Loucy (cell line): ENCODE measurements around the gene TRAPPC3L.
A peak's percentile ranks its signal among the peaks of the same experiment; 100 is the strongest.

ENCODE experiments used
- H2AFZ ChIP-seq: fragments of 200-600 bp; sonication (generic); 2 replicates; pipeline ENCODE4 v1.6.0; 2016; ENCODE audit warnings: antibody characterized with exemption, mild to moderate bottlenecking, low read length, moderate library complexity
- H3F3A ChIP-seq: fragments of 200-600 bp; 2 replicates; pipeline ENCODE4 v1.6.0; 2016; ENCODE audit warnings: antibody characterized with exemption, low read depth, mild to moderate bottlenecking
- H3K27me3 ChIP-seq: fragments of 200-600 bp; sonication (generic); 2 replicates; pipeline ENCODE4 v1.6.1; 2014; ENCODE audit warnings: low read length, mild to moderate bottlenecking; ENCODE audit not compliant: insufficient read depth, poor library complexity, severe bottlenecking
- H3K36me3 ChIP-seq: fragments of 200-600 bp; sonication (generic); 2 replicates; pipeline ENCODE4 v1.6.1; 2016; ENCODE audit warnings: low read length; ENCODE audit not compliant: insufficient read depth
- H3K4me1 ChIP-seq: fragments of 200-600 bp; sonication (generic); 2 replicates; pipeline ENCODE4 v1.5.1; 2014; ENCODE audit warnings: low read length, mild to moderate bottlenecking; ENCODE audit not compliant: insufficient read depth, poor library complexity, severe bottlenecking
- H3K4me2 ChIP-seq: fragments of 200-600 bp; sonication (generic); 2 replicates; pipeline ENCODE4 v1.6.0; 2014; ENCODE audit warnings: antibody characterized with exemption, low read length, low read depth, mild to moderate bottlenecking; ENCODE audit not compliant: poor library complexity, severe bottlenecking
- H3K4me3 ChIP-seq: fragments of 200-600 bp; sonication (generic); 2 replicates; pipeline ENCODE4 v1.5.1; 2014; ENCODE audit warnings: low read length, mild to moderate bottlenecking, mixed read lengths; ENCODE audit not compliant: poor library complexity, severe bottlenecking
- H3K79me2 ChIP-seq: fragments of 200-600 bp; sonication (generic); 2 replicates; pipeline ENCODE4 v1.6.1; 2014; ENCODE audit warnings: low read length; ENCODE audit not compliant: insufficient read depth
- H3K9ac ChIP-seq: fragments of 200-600 bp; sonication (generic); 2 replicates; pipeline ENCODE4 v1.6.0; 2014; ENCODE audit warnings: mild to moderate bottlenecking, low read depth, low read length, moderate library complexity; ENCODE audit not compliant: poor library complexity, severe bottlenecking
- H3K9me2 ChIP-seq: fragments of 200-600 bp; sonication (generic); replicated peaks from 2 replicates; pipeline ENCODE4 v1.6.1; 2016; ENCODE audit warnings: low read depth, low read length, mixed read lengths
- H3K9me3 ChIP-seq: fragments of 200-600 bp; sonication (generic); 2 replicates; pipeline ENCODE4 v1.6.1; 2014; ENCODE audit warnings: mild to moderate bottlenecking, antibody characterized with exemption, low read length, low read depth; ENCODE audit not compliant: insufficient read depth
- H4K20me1 ChIP-seq: fragments of 200-600 bp; sonication (generic); 2 replicates; pipeline ENCODE4 v1.6.0; 2014; ENCODE audit warnings: antibody characterized with exemption, low read length, mild to moderate bottlenecking; ENCODE audit not compliant: insufficient read depth, poor library complexity, severe bottlenecking
- CTCF ChIP-seq: fragments of 200-600 bp; sonication (generic); conservative IDR thresholded peaks from 2 replicates; pipeline ENCODE4 v1.5.1; 2014; ENCODE audit warnings: mild to moderate bottlenecking, antibody characterized with exemption, low read length
- EZH2phosphoT487 ChIP-seq: fragments of 200-600 bp; IDR thresholded peaks from 2 replicates; pipeline ENCODE4 v1.6.1; 2018; ENCODE audit warnings: antibody characterized with exemption, mild to moderate bottlenecking, moderate library complexity, borderline replicate concordance

Gene TRAPPC3L

GRCh38 chr6:116530436-116530835, 15.0 kb downstream of the TRAPPC3L start:
- no peaks in the 10 kb centered on the region for H3K36me3 ChIP-seq
- TF ChIP-seq CTCF (no peak), EZH2phosphoT487 (no peak)
- no peaks in the 10 kb centered on the region for H3K9me2 ChIP-seq
- H4K20me1 ChIP-seq: no peaks in the 10 kb centered on the region
- peak overlapping the region; percentile 50; the same call in 1 of the 2 replicates for H2AFZ ChIP-seq
- H3K9ac ChIP-seq: no peak overlapping the region
- no peaks in the 10 kb centered on the region for H3K79me2 ChIP-seq
- no peak overlapping the region for H3K4me2 ChIP-seq
- no peaks in the 10 kb centered on the region for H3F3A ChIP-seq
- no peaks in the 10 kb centered on the region for H3K9me3 ChIP-seq
- peaks cover 4% of the 10 kb centered on the region for H3K4me1 ChIP-seq
- no peaks in the 10 kb centered on the region for H3K27me3 ChIP-seq
- no peak overlapping the region for H3K4me3 ChIP-seq

- Histone ChIP-seq H3K36me3 (no peaks in the 10 kb centered on the region), H4K20me1 (no peaks in the 10 kb centered on the region), H3K79me2 (no peaks in the 10 kb centered on the region), H2AFZ (peak overlapping the region; percentile 40; the same call in 1 of the 2 replicates), H3K27me3 (no peaks in the 10 kb centered on the region), H3K9me3 (no peaks in the 10 kb centered on the region), H3K9ac (no peak overlapping the region), H3K4me1 (peaks cover 4% of the 10 kb centered on the region), H3K4me3 (no peak overlapping the region), H3F3A (no peaks in the 10 kb centered on the region), H3K4me2 (no peak overlapping the region), H3K9me2 (no peaks in the 10 kb centered on the region)
- TF ChIP-seq CTCF (no peak), EZH2phosphoT487 (no peak)
These were observed 15.8 kb downstream of the TRAPPC3L start for GRCh38 chr6:116529466-116530290.

- no peak for TF ChIP-seq CTCF
- no peak for TF ChIP-seq EZH2phosphoT487
- Histone ChIP-seq H3K4me1 (peaks cover 4% of the 10 kb centered on the region), H3K9ac (no peak overlapping the region), H3K9me2 (no peaks in the 10 kb centered on the region), H3K27me3 (no peaks in the 10 kb centered on the region), H3K36me3 (no peaks in the 10 kb centered on the region), H3K79me2 (no peaks in the 10 kb centered on the region), H3K4me3 (no peak overlapping the region), H2AFZ (0 out of 2 replicates have a peak overlapping the region, but pooled peaks have one; percentile 40), H3K9me3 (no peaks in the 10 kb centered on the region), H4K20me1 (no peaks in the 10 kb centered on the region), H3F3A (no peaks in the 10 kb centered on the region), H3K4me2 (no peak overlapping the region)
These were observed 16.7 kb downstream of the TRAPPC3L start for GRCh38 chr6:116528780-116529179.
